CD4-positive, alpha-beta memory T cell (primary cell): Measurements from ENCODE around the gene AP1S2. TPM values are rescaled to one million over a fixed set of nuclear protein-coding genes. Genes with fewer than 3 reads are reported as not detected.

Experiments used
- CTCF ChIA-PET: fragments of 350-600 bp; sonication (Branson Sonifier 250); formaldehyde crosslinking; loops from one replicate; lab custom pipeline; 2021; ENCODE audit warnings: inconsistent platforms; ENCODE audit not compliant: partially characterized antibody; lab: Charles Lee
- POLR2A ChIA-PET: fragments of 350-600 bp; sonication (Branson Sonifier 250); formaldehyde crosslinking; loops from one replicate; lab custom pipeline; 2021; ENCODE audit not compliant: partially characterized antibody; lab: Charles Lee
- DNase-seq, 5 donors: peaks; one replicate each; pipeline versions ENCODE4 v3.0.0 to v3.0.0-alpha.2; 2020 to 2022; ENCODE audit warnings: mixed read lengths in 1 of 5
- H3K27ac ChIP-seq: one replicate; pipeline ENCODE4 v1.7.0; 2013; ENCODE audit warnings: low read depth, low read length
- H3K27me3 ChIP-seq: 2 replicates; pipeline ENCODE4 v1.7.0; 2013; ENCODE audit warnings: mild to moderate bottlenecking, low read length, moderate library complexity; ENCODE audit not compliant: insufficient read depth
- H3K36me3 ChIP-seq: 2 replicates; pipeline ENCODE4 v1.7.0; 2013; ENCODE audit warnings: mild to moderate bottlenecking, low read length, moderate library complexity; ENCODE audit not compliant: insufficient read depth
- H3K4me1 ChIP-seq: 2 replicates; pipeline ENCODE4 v1.7.0; 2013; ENCODE audit warnings: mild to moderate bottlenecking, low read length, moderate library complexity; ENCODE audit not compliant: insufficient read depth
- H3K4me3 ChIP-seq, 2 donors: one replicate each; pipeline ENCODE4 v1.7.0; 2013; ENCODE audit warnings: low read length in 2 of 2, mild to moderate bottlenecking in 1 of 2
- H3K9me3 ChIP-seq, 2 donors: one replicate each; pipeline ENCODE4 v1.7.0; 2013; ENCODE audit warnings: low read length in 2 of 2, control low read depth in 1 of 2; ENCODE audit not compliant: control insufficient read depth in 1 of 2
- H3K27ac Mint-ChIP-seq, 7 donors: one replicate each; pipeline ENCODE4 v1.8.0; 2020 to 2021; ENCODE audit warnings: mixed read lengths in 7 of 7, mild to moderate bottlenecking in 6 of 7, inconsistent platforms in 3 of 7, moderate library complexity in 3 of 7
- H3K27me3 Mint-ChIP-seq, 2 donors: one replicate each; pipeline ENCODE4 v1.8.0; 2020 to 2021; ENCODE audit warnings: mixed read lengths in 2 of 2
- H3K36me3 Mint-ChIP-seq, 2 donors: one replicate each; pipeline ENCODE4 v1.8.0; 2020 to 2021; ENCODE audit warnings: mixed read lengths in 2 of 2, inconsistent platforms in 1 of 2, mild to moderate bottlenecking in 1 of 2
- H3K4me1 Mint-ChIP-seq, 4 donors: one replicate each; pipeline ENCODE4 v1.8.0; 2020 to 2021; ENCODE audit warnings: mixed read lengths in 4 of 4, mild to moderate bottlenecking in 1 of 4
- H3K4me3 Mint-ChIP-seq, 8 donors: one replicate each; pipeline ENCODE4 v1.8.0; 2020 to 2021; ENCODE audit warnings: mixed read lengths in 8 of 8, mild to moderate bottlenecking in 7 of 8, moderate library complexity in 6 of 8, inconsistent platforms in 3 of 8
- H3K9me3 Mint-ChIP-seq, 8 donors: one replicate each; pipeline ENCODE4 v1.8.0; 2020 to 2021; ENCODE audit warnings: mixed read lengths in 8 of 8, mild to moderate bottlenecking in 5 of 8, inconsistent platforms in 3 of 8, moderate library complexity in 1 of 8
- intact Hi-C: fragments of 100-400 bp; cut with micrococcal nuclease; formaldehyde crosslinking; loops from one replicate; pipeline ENCODE4 v1.15.1; 2023
- polyA plus RNA-seq, 2 donors: library from polyadenylated mRNA; unstranded; fragments of 300-500 nt; fragmentation: Illumina TruSeq; gene quantifications; one replicate each; pipeline ENCODE4 v1.2.3, GENCODE V29; 2021
- total RNA-seq, 2 experiments: library from RNA; stranded (reverse); gene quantifications; one replicate each; pipeline ENCODE4 v1.2.3, GENCODE V29; 2021

AP1S2 gene
- total and polyA plus RNA-seq, 4 experiments from 2014 or later = 23.9 to 83.9 (median 45.3) TPM

GRCh38 chrX:15825936-15826335 is 28.7 kb downstream of the AP1S2 start:
- Histone ChIP-seq H3K4me1 (no peaks in the 10 kb centered on the region), H3K27me3 (no peaks in the 10 kb centered on the region), H3K36me3 (peaks cover 1% of the 10 kb centered on the region), H3K9me3 (no peaks in the 10 kb centered on the region), H3K4me3 (no peak overlapping the region), H3K27ac (no peak overlapping the region)
- Mint-ChIP-seq H3K4me3 (no peak overlapping the region), H3K4me1 (peaks cover 0 to 6% (median 0%) of the 10 kb centered on the region in 4 donors), H3K9me3 (no peaks in the 10 kb centered on the region), H3K27me3 (no peaks in the 10 kb centered on the region), H3K36me3 (peaks cover 41% of the 10 kb centered on the region in 2 donors), H3K27ac (no peak overlapping the region)
- CTCF ChIA-PET = no interaction called here
- DNase-seq = no peak
- POLR2A ChIA-PET = no interaction called here
- intact Hi-C loops = no loop called here

GRCh38 chrX:15822922-15823321 is 31.7 kb downstream of the AP1S2 start:
- no peak overlapping the region for H3K4me3 Mint-ChIP-seq
- CTCF ChIA-PET = no interaction called here
- POLR2A ChIA-PET = no interaction called here
- intact Hi-C loops = no loop called here
- H3K36me3 Mint-ChIP-seq = peaks cover 41 to 49% of the 10 kb centered on the region in 2 donors
- no peak overlapping the region for H3K4me3 ChIP-seq
- H3K4me1 ChIP-seq = no peaks in the 10 kb centered on the region
- H3K4me1 Mint-ChIP-seq = peaks cover 0 to 7% (median 2%) of the 10 kb centered on the region in 4 donors
- no peak for DNase-seq
- H3K27me3 Mint-ChIP-seq = no peaks in the 10 kb centered on the region
- no peak overlapping the region for H3K27ac ChIP-seq
- H3K9me3 ChIP-seq = no peaks in the 10 kb centered on the region
- H3K9me3 Mint-ChIP-seq = no peaks in the 10 kb centered on the region
- H3K27ac Mint-ChIP-seq = peak overlapping the region in 1 of 7 donors; percentile 52
- no peaks in the 10 kb centered on the region for H3K27me3 ChIP-seq
- peaks cover 10% of the 10 kb centered on the region for H3K36me3 ChIP-seq

GRCh38 chrX:15820106-15821073 is 34.2 kb downstream of the AP1S2 start:
- Histone ChIP-seq H3K27ac (no peak overlapping the region), H3K27me3 (no peaks in the 10 kb centered on the region), H3K9me3 (no peaks in the 10 kb centered on the region), H3K4me3 (no peak overlapping the region), H3K4me1 (peaks cover 23% of the 10 kb centered on the region), H3K36me3 (peaks cover 10% of the 10 kb centered on the region)
- intact Hi-C loops = no loop called here
- peaks cover 0 to 2% (median 0%) of the 10 kb centered on the region in 8 donors for H3K9me3 Mint-ChIP-seq
- H3K4me1 Mint-ChIP-seq = peaks cover 15 to 24% (median 20%) of the 10 kb centered on the region in 4 donors
- H3K36me3 Mint-ChIP-seq = peaks cover 44 to 48% of the 10 kb centered on the region in 2 donors
- H3K27ac Mint-ChIP-seq = peak overlapping the region in 6 of 7 donors; percentile 5 to 60 (median 45)
- H3K4me3 Mint-ChIP-seq = no peak overlapping the region
- ChIA-PET POLR2A (no interaction called here), CTCF (no interaction called here)
- DNase-seq = no peak
- no peaks in the 10 kb centered on the region for H3K27me3 Mint-ChIP-seq

- Histone ChIP-seq H3K36me3 (peaks cover 16% of the 10 kb centered on the region), H3K4me1 (peaks cover 33% of the 10 kb centered on the region), H3K9me3 (no peaks in the 10 kb centered on the region), H3K27ac (peak overlapping the region; percentile 10), H3K4me3 (no peak overlapping the region), H3K27me3 (no peaks in the 10 kb centered on the region)
- intact Hi-C loops = loop anchor here (1.0 kb wide), 1 partner anchor 56 kb away; no protein-coding TSS in a partner anchor
- Mint-ChIP-seq H3K4me1 (peaks cover 22 to 36% (median 32%) of the 10 kb centered on the region in 4 donors), H3K27me3 (no peaks in the 10 kb centered on the region), H3K9me3 (peaks cover 0 to 2% (median 0%) of the 10 kb centered on the region in 8 donors), H3K27ac (peak overlapping the region; percentile 75 to 93 (median 90)), H3K36me3 (peaks cover 45 to 49% of the 10 kb centered on the region in 2 donors), H3K4me3 (peak overlapping the region in 7 of 8 donors; percentile 14 to 84 (median 73))
- ChIA-PET POLR2A (interaction anchor here (2.2 kb wide), 1 partner anchor 27 kb away, joined by 12 read pairs; the partner anchor contains the start of gene ZRSR2), CTCF (no interaction called here)
- DNase-seq = peak; percentile 54 to 69 (median 61)
Measured at GRCh38 chrX:15816886-15817285, 37.7 kb downstream of the AP1S2 start.

- ChIA-PET CTCF (interaction anchor here (1.4 to 1.5 kb wide), 2 partner anchors 39 to 880 kb away, joined by 3 to 4 read pairs; no protein-coding TSS in a partner anchor), POLR2A (interaction anchor here (1.2 to 2.2 kb wide), 2 partner anchors 26 to 38 kb away, joined by 4 to 12 read pairs; partner anchors contain the start of genes AP1S2 and ZRSR2)
- Mint-ChIP-seq H3K27ac (peak overlapping the region in 6 of 7 donors; percentile 43 to 92 (median 89)), H3K4me1 (peaks cover 22 to 36% (median 32%) of the 10 kb centered on the region in 4 donors), H3K4me3 (peak overlapping the region in 4 of 8 donors; percentile 52 to 73 (median 60)), H3K36me3 (peaks cover 46% of the 10 kb centered on the region in 2 donors), H3K27me3 (no peaks in the 10 kb centered on the region), H3K9me3 (peaks cover 0 to 2% (median 0%) of the 10 kb centered on the region in 8 donors)
- Histone ChIP-seq H3K27me3 (no peaks in the 10 kb centered on the region), H3K9me3 (no peaks in the 10 kb centered on the region), H3K4me1 (peaks cover 33% of the 10 kb centered on the region), H3K4me3 (no peak overlapping the region), H3K36me3 (peaks cover 16% of the 10 kb centered on the region), H3K27ac (no peak overlapping the region)
- no peak for DNase-seq
- intact Hi-C loops = loop anchor here (1.0 kb wide), 1 partner anchor 55 kb away; no protein-coding TSS in a partner anchor
Measured at GRCh38 chrX:15816438-15816809, 38.2 kb downstream of the AP1S2 start.

GRCh38 chrX:15815779-15816437 is 38.7 kb downstream of the AP1S2 start:
- POLR2A ChIA-PET = interaction anchor here (1.2 to 2.2 kb wide), 2 partner anchors 26 to 39 kb away, joined by 4 to 12 read pairs; partner anchors contain the start of genes AP1S2 and ZRSR2
- CTCF ChIA-PET = interaction anchor here (1.1 to 1.5 kb wide), 4 partner anchors 25 to 881 kb away, joined by 3 to 8 read pairs (median 4); partner anchors contain the start of gene ZRSR2
- Histone ChIP-seq H3K36me3 (peaks cover 15% of the 10 kb centered on the region), H3K4me1 (peaks cover 33% of the 10 kb centered on the region), H3K4me3 (no peak overlapping the region), H3K27ac (no peak overlapping the region), H3K9me3 (no peaks in the 10 kb centered on the region), H3K27me3 (no peaks in the 10 kb centered on the region)
- Mint-ChIP-seq H3K4me3 (peak overlapping the region in 6 of 8 donors; percentile 52 to 73 (median 54)), H3K4me1 (peaks cover 22 to 36% (median 32%) of the 10 kb centered on the region in 4 donors), H3K27me3 (no peaks in the 10 kb centered on the region), H3K9me3 (peaks cover 0 to 2% (median 0%) of the 10 kb centered on the region in 8 donors), H3K27ac (peak overlapping the region; percentile 43 to 92 (median 89)), H3K36me3 (peaks cover 42 to 46% of the 10 kb centered on the region in 2 donors)
- DNase-seq = peak in 4 of 5 donors; percentile 16 to 26 (median 20)
- intact Hi-C loops = loop anchor here (1.0 kb wide), 1 partner anchor 55 kb away; no protein-coding TSS in a partner anchor
